ENCODE data around the gene TRIL.

The TRIL gene

DNA sequence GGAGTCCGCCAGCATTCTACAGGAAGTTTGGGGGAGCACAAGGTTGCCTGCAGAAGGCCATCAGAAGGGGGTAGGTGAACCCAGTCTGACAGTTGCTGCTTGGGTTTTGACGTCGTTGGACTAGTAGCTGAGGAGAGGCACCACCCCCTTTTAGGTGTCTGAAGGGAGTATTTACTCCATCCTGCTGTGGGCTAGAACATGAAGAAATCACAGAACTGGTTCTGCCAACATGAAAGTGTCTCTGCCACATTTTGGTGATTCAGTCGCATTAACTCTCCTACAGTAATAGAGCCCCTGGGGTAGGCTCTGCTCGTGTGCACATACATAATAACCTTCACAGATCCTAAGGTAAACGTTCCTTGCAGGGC lies 834 bp upstream of the TRIL start:
- Histone ChIP-seq H3K4me1 (peaks cover 0 to 39% (median 31%) of the 10 kb centered on the region in 4 donors), H3K27me3 (peaks cover 3 to 37% of the 10 kb centered on the region in 2 donors), H3K4me3 (no peak overlapping the region), H3K36me3 (no peaks in the 10 kb centered on the region), H3K27ac (peak overlapping the region; percentile 16 to 24), H3K9me3 (no peaks in the 10 kb centered on the region)
- intact Hi-C loops (cut with DNase I; ENCODE audit: low total_unique reads), result no loop called here
- DNase-seq, result no peak
- TF ChIP-seq, protein P1, sequence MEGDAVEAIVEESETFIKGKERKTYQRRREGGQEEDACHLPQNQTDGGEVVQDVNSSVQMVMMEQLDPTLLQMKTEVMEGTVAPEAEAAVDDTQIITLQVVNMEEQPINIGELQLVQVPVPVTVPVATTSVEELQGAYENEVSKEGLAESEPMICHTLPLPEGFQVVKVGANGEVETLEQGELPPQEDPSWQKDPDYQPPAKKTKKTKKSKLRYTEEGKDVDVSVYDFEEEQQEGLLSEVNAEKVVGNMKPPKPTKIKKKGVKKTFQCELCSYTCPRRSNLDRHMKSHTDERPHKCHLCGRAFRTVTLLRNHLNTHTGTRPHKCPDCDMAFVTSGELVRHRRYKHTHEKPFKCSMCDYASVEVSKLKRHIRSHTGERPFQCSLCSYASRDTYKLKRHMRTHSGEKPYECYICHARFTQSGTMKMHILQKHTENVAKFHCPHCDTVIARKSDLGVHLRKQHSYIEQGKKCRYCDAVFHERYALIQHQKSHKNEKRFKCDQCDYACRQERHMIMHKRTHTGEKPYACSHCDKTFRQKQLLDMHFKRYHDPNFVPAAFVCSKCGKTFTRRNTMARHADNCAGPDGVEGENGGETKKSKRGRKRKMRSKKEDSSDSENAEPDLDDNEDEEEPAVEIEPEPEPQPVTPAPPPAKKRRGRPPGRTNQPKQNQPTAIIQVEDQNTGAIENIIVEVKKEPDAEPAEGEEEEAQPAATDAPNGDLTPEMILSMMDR (IDR thresholded peaks at IDR 0.05), result no peak

DNA sequence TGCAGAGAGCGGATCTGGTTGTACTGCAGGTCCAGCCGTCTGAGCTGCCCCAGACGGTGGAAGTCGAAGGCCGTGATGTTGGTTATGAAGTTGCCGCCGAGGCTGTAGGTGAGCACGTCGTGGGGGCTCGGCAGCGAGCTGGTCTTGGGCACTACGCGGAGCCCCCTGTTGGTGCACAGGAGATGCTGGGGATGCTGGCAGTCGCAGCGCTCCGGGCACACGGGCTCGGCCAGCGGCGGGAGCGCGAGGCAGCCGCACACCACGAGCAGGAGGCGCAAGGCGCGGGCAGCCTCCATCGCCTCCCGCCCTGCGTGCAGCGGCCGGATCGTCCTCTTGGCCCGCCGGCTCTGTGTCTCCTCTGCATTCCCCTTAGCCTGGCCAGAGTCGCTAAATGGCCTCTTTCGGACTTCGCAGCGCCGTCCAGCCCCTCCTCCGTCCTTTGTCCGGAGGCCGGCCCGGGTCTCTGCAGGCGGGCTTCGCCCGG lies 337 bp downstream of the TRIL start:
- Histone ChIP-seq H3K9me3 (no peaks in the 10 kb centered on the region), H3K4me1 (peaks cover 0 to 39% (median 31%) of the 10 kb centered on the region in 4 donors)

DNA sequence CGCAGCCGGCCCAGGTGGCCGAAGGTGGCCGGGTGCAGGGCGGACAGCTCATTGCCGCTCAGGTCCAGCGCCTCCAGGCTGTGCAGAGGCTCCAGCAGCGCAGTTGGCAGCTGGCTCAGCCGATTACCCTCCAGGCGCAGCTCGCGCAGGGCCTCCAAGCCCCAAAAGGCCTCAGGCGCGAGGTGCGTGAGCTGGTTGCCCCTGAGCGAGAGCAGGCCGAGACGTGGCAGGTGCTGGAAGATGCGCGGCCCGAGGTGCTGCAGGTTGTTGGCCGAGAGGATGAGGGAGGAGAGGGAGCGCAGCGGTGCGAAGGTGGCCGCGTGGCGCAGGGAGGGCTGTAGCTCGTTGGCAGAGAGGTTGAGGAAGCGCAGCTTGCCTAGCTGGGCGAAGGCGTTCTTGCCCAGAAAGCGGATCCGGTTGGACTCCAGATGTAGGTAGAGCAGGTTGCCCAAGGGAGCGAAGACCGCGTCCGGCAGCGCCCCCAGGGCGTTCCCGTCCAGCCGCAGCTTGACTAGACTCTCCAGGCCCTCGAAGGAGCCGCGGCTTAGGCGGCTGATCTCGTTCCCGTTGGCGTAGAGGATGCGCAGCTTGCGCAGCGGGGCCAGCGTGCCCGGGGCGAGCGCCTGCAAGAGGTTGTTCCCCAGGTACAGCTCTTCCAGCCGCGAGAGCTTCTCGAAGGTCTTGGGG lies 923 bp downstream of the TRIL start:
- H3K4me3 ChIP-seq, result peak overlapping the region; percentile 45 to 58
- peaks cover 0 to 39% (median 31%) of the 10 kb centered on the region in 4 donors for H3K4me1 ChIP-seq
- TF ChIP-seq, protein P1 (IDR thresholded peaks at IDR 0.05), result no peak
- H3K27ac ChIP-seq, result no peak overlapping the region
- peaks cover 3 to 37% of the 10 kb centered on the region in 2 donors for H3K27me3 ChIP-seq
- no peak for DNase-seq
- H3K36me3 ChIP-seq, result no peaks in the 10 kb centered on the region
- no peaks in the 10 kb centered on the region for H3K9me3 ChIP-seq
- intact Hi-C loops (cut with DNase I; ENCODE audit: low total_unique reads), result no loop called here

More for the DNA sequence above, 337 bp downstream of the TRIL start:
- H3K27me3 ChIP-seq, result peaks cover 3 to 37% of the 10 kb centered on the region in 2 donors
- TF ChIP-seq, protein P1 (IDR thresholded peaks at IDR 0.05), result no peak
- H3K27ac ChIP-seq, result no peak overlapping the region
- intact Hi-C loops (cut with DNase I; ENCODE audit: low total_unique reads), result no loop called here
- no peak for DNase-seq
- H3K4me3 ChIP-seq, result peak overlapping the region; percentile 45 to 58
- no peaks in the 10 kb centered on the region for H3K36me3 ChIP-seq

DNA sequence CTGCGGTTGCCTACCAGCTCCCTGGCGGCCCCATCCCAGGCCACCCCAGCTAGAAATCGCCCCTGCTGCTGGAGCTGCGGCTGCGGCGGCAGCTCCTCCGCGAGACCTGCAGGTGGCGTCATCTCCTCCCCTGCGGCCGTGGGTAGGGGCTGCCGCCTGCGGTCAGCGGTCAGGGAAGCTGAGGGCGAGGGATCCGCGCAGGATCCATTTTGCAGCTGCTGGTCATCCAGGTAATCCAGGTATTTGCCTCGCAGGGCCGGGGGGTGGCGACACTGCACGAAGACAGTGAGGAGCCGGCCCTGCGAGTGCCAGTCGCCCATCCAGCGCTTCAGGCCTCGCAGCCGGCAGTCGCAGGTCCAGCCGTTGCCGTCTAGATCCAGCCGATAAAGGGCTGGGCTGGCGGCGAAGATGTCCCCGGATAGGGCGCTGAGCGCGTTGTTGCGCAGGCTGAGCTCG lies 1.5 kb downstream of the TRIL start:
- peak in 1 of 2 donors; percentile 68 for DNase-seq
- no peak overlapping the region for H3K27ac ChIP-seq
- peak overlapping the region; percentile 45 to 58 for H3K4me3 ChIP-seq
- no peaks in the 10 kb centered on the region for H3K36me3 ChIP-seq
- peaks cover 0 to 39% (median 31%) of the 10 kb centered on the region in 4 donors for H3K4me1 ChIP-seq
- intact Hi-C loops (cut with DNase I; ENCODE audit: low total_unique reads), result no loop called here
- H3K9me3 ChIP-seq, result no peaks in the 10 kb centered on the region
- H3K27me3 ChIP-seq, result peaks cover 3 to 37% of the 10 kb centered on the region in 2 donors
- TF ChIP-seq, protein P1 (IDR thresholded peaks at IDR 0.05), result peak in 1 of 2 experiments; percentile 46

DNA sequence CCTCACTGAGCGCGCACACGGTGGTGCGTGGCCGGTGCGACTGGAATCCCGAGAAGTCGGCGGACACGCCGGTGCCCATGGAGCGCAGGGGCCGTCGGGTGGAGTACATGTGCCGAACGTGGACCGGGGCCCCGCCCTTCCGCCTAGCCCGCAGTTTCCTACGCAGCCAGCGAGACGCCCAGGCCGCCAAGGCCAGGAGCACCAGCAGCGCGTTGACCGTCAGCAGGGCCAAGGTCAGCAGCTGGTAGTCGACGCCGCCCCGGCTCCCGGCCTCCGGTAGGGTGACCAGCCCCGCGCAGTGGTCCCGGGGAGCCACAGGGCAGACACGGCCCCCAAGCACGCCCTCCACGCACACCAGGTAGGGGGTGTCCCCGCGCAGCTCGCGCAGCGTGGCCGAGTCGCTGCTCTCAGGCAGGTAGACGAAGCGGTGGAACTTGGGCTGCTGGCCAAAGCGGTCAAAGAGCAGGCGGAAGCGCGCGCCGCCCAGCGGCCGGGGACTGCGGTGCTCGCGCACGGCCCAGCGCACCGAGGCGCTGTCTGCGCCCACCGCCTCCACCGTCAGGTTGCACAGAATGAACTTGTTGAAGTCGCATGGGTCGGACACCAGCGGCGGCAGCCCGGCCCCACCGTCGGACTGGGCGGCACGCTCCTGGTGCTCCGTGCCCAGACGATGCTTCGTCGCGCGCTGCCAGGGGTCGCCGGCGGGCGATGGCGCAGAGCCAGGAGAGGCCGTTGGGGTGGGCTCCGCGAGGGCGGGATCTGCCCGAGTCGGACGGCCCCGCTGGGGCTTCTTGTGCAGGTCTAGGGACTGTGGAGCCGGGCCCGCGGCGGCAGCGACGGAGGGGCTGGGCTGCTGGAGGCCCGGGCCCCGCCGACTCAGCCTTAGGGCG lies 2.2 kb downstream of the TRIL start:
- Histone ChIP-seq H3K4me3 (peak overlapping the region; percentile 45 to 58), H3K9me3 (no peaks in the 10 kb centered on the region), H3K27ac (no peak overlapping the region), H3K36me3 (no peaks in the 10 kb centered on the region), H3K4me1 (peaks cover 0 to 39% (median 31%) of the 10 kb centered on the region in 4 donors), H3K27me3 (peaks cover 3 to 37% of the 10 kb centered on the region in 2 donors)
- TF ChIP-seq, protein P1 (IDR thresholded peaks at IDR 0.05), result peak; percentile 23 to 36
- intact Hi-C loops (cut with DNase I; ENCODE audit: low total_unique reads), result no loop called here
- peak; percentile 58 to 72 for DNase-seq

Measured in tibial artery (tissue), 4 donors.